Lower lobe of right lung (tissue), 2 donors: ENCODE measurements around the gene NCKAP5. TPM values are rescaled to one million over a fixed set of nuclear protein-coding genes. Genes with fewer than 3 reads are reported as not detected.

Experiments used
- ATAC-seq, 2 donors: fragments of 200-7000 bp; cut with Tn5 transposase; one replicate each; pipeline ENCODE4 v1.9.1; 2020 to 2022; ENCODE audit warnings: mild to moderate bottlenecking in 2 of 2, moderate library complexity in 2 of 2
- DNase-seq: peaks from one replicate; pipeline ENCODE4 v3.0.0-alpha.2; 2020
- H3K27ac ChIP-seq: fragments of 200-600 bp; one replicate; pipeline ENCODE4 v1.8.0; 2022
- H3K27me3 ChIP-seq: fragments of 200-600 bp; one replicate; pipeline ENCODE4 v1.8.0; 2022; ENCODE audit warnings: low read depth
- H3K36me3 ChIP-seq: fragments of 200-600 bp; one replicate; pipeline ENCODE4 v1.8.0; 2022; ENCODE audit warnings: mild to moderate bottlenecking
- H3K4me1 ChIP-seq: fragments of 200-600 bp; one replicate; pipeline ENCODE4 v1.8.0; 2022
- H3K4me3 ChIP-seq: fragments of 200-600 bp; one replicate; pipeline ENCODE4 v1.8.0; 2022; ENCODE audit warnings: mild to moderate bottlenecking
- H3K9me3 ChIP-seq: fragments of 200-600 bp; one replicate; pipeline ENCODE4 v1.8.0; 2022
- CTCF ChIP-seq: fragments of 200-600 bp; IDR thresholded peaks from one replicate; pipeline ENCODE4 v1.8.0; 2022; ENCODE audit warnings: antibody characterized with exemption, mild to moderate bottlenecking
- intact Hi-C: fragments of 100-400 bp; cut with DNase I; formaldehyde crosslinking; loops from one replicate; pipeline ENCODE4 v1.11.0; 2022
- total RNA-seq: library from RNA; stranded (reverse); fragmentation: NEBNext Ultra II Directional; extraction: Animal tissue kit (Norgen Biotek cat#: 25700); gene quantifications from one replicate; pipeline ENCODE4 v1.2.1, GENCODE V29; 2021
- donor health status: DM: no; HTN: yes; CAD: no; lungs with severe emphysema.

Gene NCKAP5
- total RNA-seq, 1 donor from 2014 or later = 34.6 TPM

DNA sequence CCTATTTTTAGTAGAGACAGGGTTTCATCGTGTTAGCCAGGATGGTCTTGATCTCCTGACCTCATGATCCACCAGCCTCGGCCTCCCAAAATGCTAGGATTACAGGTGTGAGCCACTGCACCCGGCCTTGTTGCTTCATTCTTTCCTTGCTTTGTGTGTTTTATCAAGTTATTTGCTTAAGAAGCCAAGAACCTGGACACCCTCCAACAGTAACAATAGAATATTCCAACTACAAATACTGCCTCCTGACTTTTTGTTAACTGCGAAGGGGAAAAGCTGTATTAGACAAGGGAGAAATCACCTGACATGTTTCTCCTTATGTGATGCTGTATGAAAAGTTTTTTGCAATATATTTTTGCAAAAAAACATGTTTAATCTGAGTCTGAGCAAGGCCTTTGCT is 297.2 kb downstream of the NCKAP5 start:
- ATAC-seq (no peak), DNase-seq (no peak)
- Histone ChIP-seq H3K4me3 (no peak overlapping the region), H3K27ac (no peak overlapping the region), H3K36me3 (no peaks in the 10 kb centered on the region), H3K27me3 (peaks cover 5% of the 10 kb centered on the region), H3K9me3 (no peaks in the 10 kb centered on the region), H3K4me1 (peaks cover 10% of the 10 kb centered on the region)
- no peak for TF ChIP-seq CTCF
- intact Hi-C loops = no loop called here

DNA sequence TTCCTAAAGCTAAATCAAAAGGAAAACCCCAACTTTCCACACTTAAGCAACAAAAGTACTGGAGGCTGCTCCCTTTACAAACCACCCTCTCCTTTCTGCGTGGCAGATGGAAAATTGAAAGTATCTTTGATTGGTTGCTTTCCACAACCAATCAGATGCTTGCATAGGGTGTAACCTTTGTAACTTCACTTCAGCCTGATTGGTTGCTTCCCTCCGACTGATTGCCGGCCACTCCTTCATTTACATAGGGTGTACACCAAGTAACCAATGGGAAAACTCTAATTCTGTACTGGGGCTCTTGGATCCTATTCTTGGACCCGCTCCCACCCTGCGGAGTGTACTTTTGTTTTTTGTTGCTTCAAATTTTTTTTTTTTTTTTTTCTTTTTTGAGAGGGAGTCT is 297.7 kb downstream of the NCKAP5 start:
- no peak for TF ChIP-seq CTCF
- DNase-seq (no peak), ATAC-seq (no peak)
- intact Hi-C loops = no loop called here
- no peaks in the 10 kb centered on the region for H3K36me3 ChIP-seq
- H3K4me1 ChIP-seq = peaks cover 10% of the 10 kb centered on the region
- H3K27me3 ChIP-seq = peaks cover 5% of the 10 kb centered on the region
- H3K27ac ChIP-seq = no peak overlapping the region
- H3K4me3 ChIP-seq = no peak overlapping the region
- no peaks in the 10 kb centered on the region for H3K9me3 ChIP-seq

DNA sequence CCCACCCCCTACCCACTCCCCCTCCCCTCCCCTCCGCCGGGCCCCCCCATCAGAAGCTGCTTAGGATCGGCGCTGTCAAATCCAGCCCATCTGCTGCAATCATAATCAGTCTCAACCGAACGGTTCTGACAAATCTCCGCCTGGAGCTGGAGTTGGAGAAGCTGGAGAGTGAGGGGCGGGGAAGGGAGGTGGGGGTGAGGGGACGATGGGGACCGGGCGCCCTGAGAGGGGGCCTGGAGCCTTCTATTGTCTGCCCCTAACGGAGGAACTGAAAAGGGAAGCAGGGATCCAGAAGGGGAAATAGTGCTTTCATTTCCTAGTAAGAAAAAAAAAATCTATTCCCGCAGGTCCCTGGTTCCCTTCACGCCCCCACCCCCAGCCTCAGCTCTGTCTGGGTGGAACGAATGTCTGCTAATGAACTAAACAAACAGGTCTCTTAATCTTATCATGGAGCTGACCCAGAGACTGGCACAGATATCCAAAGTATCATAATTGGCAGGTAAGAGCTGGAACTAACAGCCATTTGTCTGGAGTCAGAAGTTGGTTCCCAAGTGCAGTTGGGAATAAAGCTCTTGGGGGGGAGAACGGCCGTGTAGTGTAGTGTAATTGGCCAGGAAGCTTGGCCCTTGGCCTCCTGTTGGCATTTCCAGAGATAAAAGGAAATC is 301.2 kb downstream of the NCKAP5 start:
- no peak overlapping the region for H3K27ac ChIP-seq
- no peak for DNase-seq
- ATAC-seq = no peak
- TF ChIP-seq CTCF = no peak
- H3K4me3 ChIP-seq = peak overlapping the region; percentile 59
- no peaks in the 10 kb centered on the region for H3K9me3 ChIP-seq
- H3K36me3 ChIP-seq = no peaks in the 10 kb centered on the region
- peaks cover 5% of the 10 kb centered on the region for H3K27me3 ChIP-seq
- intact Hi-C loops = no loop called here
- peaks cover 10% of the 10 kb centered on the region for H3K4me1 ChIP-seq

- Histone ChIP-seq H3K27me3 (peaks cover 5% of the 10 kb centered on the region), H3K4me1 (peaks cover 10% of the 10 kb centered on the region), H3K4me3 (peak overlapping the region; percentile 59), H3K9me3 (no peaks in the 10 kb centered on the region), H3K27ac (peak overlapping the region; percentile 31), H3K36me3 (no peaks in the 10 kb centered on the region)
- intact Hi-C loops = no loop called here
- ATAC-seq (peak; percentile 49 to 58), DNase-seq (no peak)
- no peak for TF ChIP-seq CTCF
Measured at GRCh38 chr2:133266041-133266925, 302.0 kb downstream of the NCKAP5 start.

GRCh38 chr2:133265432-133265949 is 302.8 kb downstream of the NCKAP5 start:
- H3K4me3 ChIP-seq = peak overlapping the region; percentile 59
- ATAC-seq = peak; percentile 87 to 88
- TF ChIP-seq CTCF = no peak

More at GRCh38 chr2:133265432-133265949, 302.8 kb downstream of the NCKAP5 start:
- Histone ChIP-seq H3K9me3 (no peaks in the 10 kb centered on the region), H3K27me3 (peaks cover 5% of the 10 kb centered on the region), H3K36me3 (no peaks in the 10 kb centered on the region), H3K27ac (peak overlapping the region; percentile 31), H3K4me1 (peaks cover 10% of the 10 kb centered on the region)
- intact Hi-C loops = no loop called here
- DNase-seq = peak; percentile 70
